Uterus (tissue), 2 donors: ENCODE results near the gene AGXT2.

ENCODE experiments used
- POLR2A ChIP-seq, 2 donors: fragments of 450-650 bp; IDR thresholded peaks; one replicate each; pipeline ENCODE4 v1.6.1; 2016; ENCODE audit warnings: antibody characterized with exemption in 2 of 2, mild to moderate bottlenecking in 1 of 2, moderate library complexity in 1 of 2
- TF ChIP-seq, protein P1 (sequence below), 4 experiments: fragments of 200-600 bp in 2 of 4; fragments of 450-650 bp in 2 of 4; sonication (generic) in 2 of 4; IDR thresholded peaks; one replicate each; pipeline ENCODE4 v1.5.1; 2016 to 2019; ENCODE audit warnings: antibody characterized with exemption in 4 of 4, mild to moderate bottlenecking in 2 of 4, moderate library complexity in 1 of 4

DNA sequence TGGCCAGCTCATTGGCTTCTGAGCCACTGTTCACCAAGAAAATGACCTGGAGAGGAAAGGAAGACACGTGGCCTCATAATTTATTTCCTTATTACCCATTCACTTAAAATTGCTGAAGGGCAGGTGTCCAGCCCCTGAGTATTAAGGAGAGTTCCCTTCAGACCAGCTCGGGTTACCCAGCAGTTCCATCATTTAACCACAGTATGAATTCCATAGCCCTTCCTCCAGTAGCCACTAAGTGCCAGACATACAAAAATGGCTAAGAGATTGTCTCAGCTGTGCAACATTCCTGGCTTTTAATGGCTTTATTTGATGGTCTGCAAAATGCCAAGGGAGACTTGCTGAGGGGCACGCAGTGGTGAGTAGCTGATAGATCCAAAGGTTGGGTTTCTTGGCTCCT is 12.5 kb downstream of the AGXT2 start:
- no peak for TF ChIP-seq POLR2A (IDR thresholded peaks at IDR 0.05)
- TF ChIP-seq, protein P1, sequence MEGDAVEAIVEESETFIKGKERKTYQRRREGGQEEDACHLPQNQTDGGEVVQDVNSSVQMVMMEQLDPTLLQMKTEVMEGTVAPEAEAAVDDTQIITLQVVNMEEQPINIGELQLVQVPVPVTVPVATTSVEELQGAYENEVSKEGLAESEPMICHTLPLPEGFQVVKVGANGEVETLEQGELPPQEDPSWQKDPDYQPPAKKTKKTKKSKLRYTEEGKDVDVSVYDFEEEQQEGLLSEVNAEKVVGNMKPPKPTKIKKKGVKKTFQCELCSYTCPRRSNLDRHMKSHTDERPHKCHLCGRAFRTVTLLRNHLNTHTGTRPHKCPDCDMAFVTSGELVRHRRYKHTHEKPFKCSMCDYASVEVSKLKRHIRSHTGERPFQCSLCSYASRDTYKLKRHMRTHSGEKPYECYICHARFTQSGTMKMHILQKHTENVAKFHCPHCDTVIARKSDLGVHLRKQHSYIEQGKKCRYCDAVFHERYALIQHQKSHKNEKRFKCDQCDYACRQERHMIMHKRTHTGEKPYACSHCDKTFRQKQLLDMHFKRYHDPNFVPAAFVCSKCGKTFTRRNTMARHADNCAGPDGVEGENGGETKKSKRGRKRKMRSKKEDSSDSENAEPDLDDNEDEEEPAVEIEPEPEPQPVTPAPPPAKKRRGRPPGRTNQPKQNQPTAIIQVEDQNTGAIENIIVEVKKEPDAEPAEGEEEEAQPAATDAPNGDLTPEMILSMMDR (IDR thresholded peaks at IDR 0.05), result no peak
